NB4 (cell line): ENCODE data around the gene GRM1.
A peak's percentile ranks its signal among the peaks of the same experiment; 100 is the strongest.

Experiments
- DNase-seq: peaks from one replicate; pipeline ENCODE4 v3.0.0; 2010; ENCODE audit warnings: low read depth
- H3K4me3 ChIP-seq: one replicate; pipeline ENCODE4 v1.5.1; 2011; ENCODE audit warnings: mild to moderate bottlenecking, low read depth, low read length, moderate library complexity
- CTCF ChIP-seq: IDR thresholded peaks from one replicate; pipeline ENCODE4 v1.5.1; 2012; ENCODE audit warnings: low read depth, low read length
- MAX ChIP-seq: IDR thresholded peaks from 2 replicates; pipeline ENCODE4 v1.6.1; 2011; ENCODE audit warnings: low read depth, low read length
- MYC ChIP-seq: IDR thresholded peaks from 2 replicates; pipeline ENCODE4 v1.6.1; 2011; ENCODE audit warnings: low read depth, low read length
- POLR2A ChIP-seq: IDR thresholded peaks from 2 replicates; pipeline ENCODE4 v1.6.1; 2011; ENCODE audit warnings: mild to moderate bottlenecking; ENCODE audit not compliant: insufficient read length; ENCODE audit errors: extremely low read depth

The GRM1 gene

GRCh38 chr6:146290589-146290901 lies 261.7 kb downstream of the GRM1 start:
- no peak for DNase-seq
- no peak for TF ChIP-seq POLR2A
- no peak for TF ChIP-seq MYC
- TF ChIP-seq MAX: no peak
- TF ChIP-seq CTCF: no peak
- H3K4me3 ChIP-seq: no peak overlapping the region

- TF ChIP-seq POLR2A (no peak), CTCF (no peak), MYC (no peak), MAX (no peak)
- no peak overlapping the region for H3K4me3 ChIP-seq
- no peak for DNase-seq
Measured at GRCh38 chr6:146292506-146292905, 263.6 kb downstream of the GRM1 start.

GRCh38 chr6:146295695-146296094 lies 266.8 kb downstream of the GRM1 start:
- no peak overlapping the region for H3K4me3 ChIP-seq
- TF ChIP-seq POLR2A (no peak), CTCF (no peak), MAX (no peak), MYC (no peak)
- no peak for DNase-seq

- TF ChIP-seq MAX (no peak), POLR2A (no peak), CTCF (no peak), MYC (no peak)
- H3K4me3 ChIP-seq: no peak overlapping the region
- DNase-seq: no peak
Measured at GRCh38 chr6:146297815-146298214, 269.0 kb downstream of the GRM1 start.

GRCh38 chr6:146300521-146300920 lies 271.7 kb downstream of the GRM1 start:
- no peak for TF ChIP-seq MYC
- TF ChIP-seq CTCF: no peak
- TF ChIP-seq POLR2A: no peak
- no peak for TF ChIP-seq MAX
- DNase-seq: no peak
- no peak overlapping the region for H3K4me3 ChIP-seq

- TF ChIP-seq MYC: no peak
- TF ChIP-seq MAX: no peak
- no peak for TF ChIP-seq CTCF
- TF ChIP-seq POLR2A: no peak
- DNase-seq: peak; percentile 11
- H3K4me3 ChIP-seq: no peak overlapping the region
Measured at GRCh38 chr6:146301764-146302163, 272.9 kb downstream of the GRM1 start.
